HG03457 (cell line): ENCODE measurements around the gene SLC34A3.

Source experiments
- ATAC-seq: cut with Tn5 transposase; IDR thresholded peaks from one replicate; pipeline ENCODE4 v1.9.1; 2021; ENCODE audit warnings: moderate number of reproducible peaks; ENCODE audit not compliant: unreplicated experiment

The SLC34A3 gene

DNA sequence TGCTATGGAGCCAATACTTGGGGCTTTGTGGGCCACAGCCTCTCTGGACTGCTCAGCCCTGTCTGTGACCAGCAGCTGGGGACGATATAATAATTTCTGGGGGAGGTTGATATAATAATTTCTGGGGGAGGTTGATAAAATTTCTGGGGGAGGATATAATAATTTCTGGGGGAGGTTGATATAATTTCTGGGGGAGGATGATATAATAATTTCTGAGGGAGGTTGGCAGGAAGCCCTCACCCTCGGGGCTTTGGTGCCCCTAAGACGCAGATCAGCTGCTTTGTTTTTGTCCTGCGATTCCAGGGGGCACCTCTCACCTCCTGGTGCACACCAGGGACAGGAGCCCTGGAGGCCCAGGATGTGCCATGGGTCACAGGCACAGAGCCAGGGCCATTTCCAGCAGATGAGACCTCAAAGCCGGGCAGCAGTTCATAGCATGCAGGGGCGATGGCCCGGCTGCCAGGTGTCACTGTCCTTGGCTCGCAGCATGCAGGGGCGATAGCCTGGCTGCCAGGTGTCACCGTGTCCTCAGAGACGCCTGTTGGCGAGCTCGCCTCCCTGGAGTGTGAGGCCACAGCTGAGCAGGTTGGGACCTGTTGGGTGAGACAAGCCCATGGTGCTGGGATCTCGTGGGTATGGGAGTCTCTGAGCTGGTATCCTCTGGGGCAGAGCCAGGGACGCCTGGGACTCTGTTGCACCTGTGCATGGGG is 43.1 kb downstream of the SLC34A3 start:
- ATAC-seq: no peak

GRCh38 chr9:137275203-137275587 is 44.5 kb downstream of the SLC34A3 start:
- no peak for ATAC-seq

DNA sequence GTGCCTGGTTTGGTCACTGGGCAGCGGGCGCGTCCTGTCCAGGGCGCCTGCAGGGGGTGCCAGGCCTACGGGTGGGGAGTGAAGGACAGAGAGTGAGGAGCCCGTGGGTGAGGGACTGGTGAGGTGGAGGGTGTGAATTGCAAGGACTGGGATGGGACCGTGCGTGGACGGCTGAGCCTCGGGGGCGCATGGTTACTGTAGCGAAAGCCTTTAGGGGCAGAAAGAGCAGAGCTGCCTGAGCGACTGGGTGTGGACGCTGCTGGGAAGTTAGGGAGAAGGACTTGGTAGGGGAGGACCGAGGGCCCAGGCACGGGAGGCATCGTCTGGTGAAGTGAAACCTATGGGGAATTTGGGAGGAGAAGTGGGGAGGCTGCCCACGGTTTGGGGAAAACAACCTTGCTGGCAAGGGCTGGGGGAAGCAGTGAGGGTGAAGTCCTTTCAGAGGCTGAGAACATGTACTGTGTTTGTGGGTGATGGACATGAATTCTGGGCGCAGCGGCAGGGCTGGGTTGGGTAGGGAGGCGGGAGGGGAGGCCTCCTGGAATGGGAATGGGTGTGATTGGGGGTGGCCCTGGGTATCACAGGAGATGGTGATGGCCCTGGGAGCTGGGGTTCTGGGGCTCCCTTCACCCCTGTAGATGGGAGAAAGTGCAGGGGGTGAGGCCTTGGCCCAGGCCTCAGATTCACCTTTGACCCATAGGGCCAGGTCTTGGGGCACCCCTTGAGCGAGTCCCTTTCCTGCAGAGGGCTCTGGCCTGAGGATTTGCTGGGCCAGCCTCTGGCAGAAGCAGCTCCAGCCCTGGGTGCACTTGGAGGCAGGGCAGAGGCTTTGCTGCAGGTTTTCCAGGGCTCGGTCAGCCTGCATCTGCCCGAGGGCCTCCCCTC is 45.1 kb downstream of the SLC34A3 start:
- ATAC-seq: no peak

DNA sequence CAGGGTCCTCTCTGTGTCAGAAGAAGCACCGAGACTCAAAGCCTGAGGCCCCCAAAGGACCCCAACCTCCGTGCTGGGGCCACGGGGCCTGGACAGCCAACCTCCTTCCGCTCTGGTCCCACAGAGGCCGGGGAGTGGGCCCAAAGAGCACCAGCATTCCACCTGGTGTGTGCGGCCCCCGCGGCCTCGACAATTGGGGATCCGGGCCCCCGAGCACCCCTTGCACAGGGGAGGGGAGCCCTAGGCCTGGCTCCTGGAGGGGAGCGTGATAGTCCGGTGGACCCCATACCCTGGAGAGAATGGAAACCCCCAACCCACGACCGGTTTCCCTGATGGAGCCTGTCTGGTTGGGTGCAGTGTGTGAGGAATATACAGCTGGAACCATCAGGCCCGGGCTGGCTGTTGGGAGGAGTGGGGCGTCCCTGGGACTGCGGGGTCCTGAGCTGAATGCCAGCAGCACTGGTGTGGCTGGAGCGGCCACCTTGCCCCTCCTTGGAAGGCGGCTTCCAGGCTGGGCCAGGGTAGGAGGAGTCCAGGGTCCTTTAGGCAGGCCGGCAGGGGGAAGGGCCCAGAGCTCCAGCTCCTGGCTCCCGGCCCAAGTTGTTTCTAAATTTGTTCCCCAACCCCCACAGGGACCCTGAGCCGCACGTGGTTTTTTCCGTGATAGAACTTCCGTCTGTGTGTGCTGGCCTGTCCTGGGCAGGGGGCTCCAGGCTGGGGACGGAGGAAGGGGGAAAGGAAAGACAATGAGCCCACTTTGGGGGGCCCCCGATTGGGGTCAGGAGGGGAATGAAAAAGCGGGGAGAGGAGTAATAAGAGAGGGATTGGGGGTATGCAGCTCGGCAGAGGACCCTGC is 46.0 kb downstream of the SLC34A3 start:
- no peak for ATAC-seq

- ATAC-seq: no peak
Observed at GRCh38 chr9:137277329-137278041, 46.8 kb downstream of the SLC34A3 start, which contains the start of gene TOR4A. TSS of gene TOR4A (plus strand) at chr9:137277726. CDS start at chr9:137278690, 964 bp downstream.

DNA sequence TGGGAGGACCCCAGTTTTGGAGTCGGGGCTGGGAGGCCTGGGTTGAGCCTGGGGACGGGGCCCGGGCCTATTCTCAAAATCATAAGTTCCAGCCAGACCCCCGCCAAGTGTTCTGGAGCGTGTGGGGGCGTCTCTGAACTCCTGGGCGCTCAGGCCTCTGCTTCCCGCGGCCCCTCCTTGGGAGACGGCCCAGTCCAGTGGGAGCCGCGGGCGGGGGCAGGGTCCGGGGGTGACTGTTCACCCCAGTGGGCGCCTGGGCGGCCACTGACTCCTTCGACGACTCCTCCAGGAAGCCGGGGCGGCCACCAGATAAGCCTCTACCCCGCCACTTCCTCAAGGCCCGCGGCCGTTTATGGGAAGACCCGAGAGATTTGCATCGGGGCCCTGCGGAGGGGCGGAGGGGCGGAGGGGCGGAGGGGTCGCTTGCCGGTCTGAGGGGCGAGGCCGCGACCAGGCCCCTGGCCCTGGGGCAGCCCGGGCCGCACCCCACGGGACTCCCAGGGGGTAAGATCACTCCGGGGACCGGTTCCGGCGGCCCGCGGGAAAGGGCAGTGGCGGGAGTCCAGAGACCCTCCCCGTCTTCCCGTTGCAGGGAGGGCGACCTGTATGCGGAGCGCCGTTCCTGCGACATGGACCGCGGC is 47.5 kb downstream of the SLC34A3 start:
- no peak for ATAC-seq

- ATAC-seq: no peak
Observed at GRCh38 chr9:137278721-137279711, 48.3 kb downstream of the SLC34A3 start.

DNA sequence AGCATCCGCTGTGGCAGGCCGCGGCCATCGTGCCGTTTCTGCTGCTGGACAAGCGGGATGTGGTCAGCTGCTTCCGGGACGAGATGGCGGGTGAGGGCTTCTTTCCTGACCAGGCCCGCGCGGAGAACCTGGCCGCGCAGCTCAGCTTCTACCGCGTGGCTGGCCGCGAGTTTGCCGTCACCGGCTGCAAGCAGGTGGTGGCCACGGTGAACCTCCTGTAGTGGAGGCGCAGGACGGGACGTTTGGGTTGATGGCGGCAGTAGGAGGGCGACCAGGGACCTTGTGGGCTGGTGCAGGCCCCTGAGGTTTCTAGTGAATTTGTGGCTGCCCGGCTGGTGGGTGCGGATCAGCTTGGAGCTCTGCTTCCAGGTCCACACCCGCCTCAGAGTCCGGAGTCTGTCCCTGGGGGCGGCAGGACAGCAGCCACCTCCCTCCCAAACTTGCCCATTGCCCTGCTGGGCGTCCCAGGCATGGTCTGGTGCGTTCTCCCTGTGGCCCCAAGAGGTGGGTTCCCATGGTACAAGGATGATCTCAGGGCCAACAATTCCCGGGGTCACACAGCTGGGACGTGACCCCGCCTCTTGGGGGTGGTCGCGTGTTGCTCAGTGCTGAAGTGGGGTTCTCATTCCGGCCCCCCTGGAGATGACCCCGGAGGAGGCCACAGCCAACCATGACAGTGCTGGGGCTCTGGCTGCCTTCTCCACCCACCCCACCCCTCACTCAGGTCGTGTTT is 49.2 kb downstream of the SLC34A3 start:
- ATAC-seq: no peak

- ATAC-seq: no peak
Observed at GRCh38 chr9:137280474-137281344, 50.0 kb downstream of the SLC34A3 start.

DNA sequence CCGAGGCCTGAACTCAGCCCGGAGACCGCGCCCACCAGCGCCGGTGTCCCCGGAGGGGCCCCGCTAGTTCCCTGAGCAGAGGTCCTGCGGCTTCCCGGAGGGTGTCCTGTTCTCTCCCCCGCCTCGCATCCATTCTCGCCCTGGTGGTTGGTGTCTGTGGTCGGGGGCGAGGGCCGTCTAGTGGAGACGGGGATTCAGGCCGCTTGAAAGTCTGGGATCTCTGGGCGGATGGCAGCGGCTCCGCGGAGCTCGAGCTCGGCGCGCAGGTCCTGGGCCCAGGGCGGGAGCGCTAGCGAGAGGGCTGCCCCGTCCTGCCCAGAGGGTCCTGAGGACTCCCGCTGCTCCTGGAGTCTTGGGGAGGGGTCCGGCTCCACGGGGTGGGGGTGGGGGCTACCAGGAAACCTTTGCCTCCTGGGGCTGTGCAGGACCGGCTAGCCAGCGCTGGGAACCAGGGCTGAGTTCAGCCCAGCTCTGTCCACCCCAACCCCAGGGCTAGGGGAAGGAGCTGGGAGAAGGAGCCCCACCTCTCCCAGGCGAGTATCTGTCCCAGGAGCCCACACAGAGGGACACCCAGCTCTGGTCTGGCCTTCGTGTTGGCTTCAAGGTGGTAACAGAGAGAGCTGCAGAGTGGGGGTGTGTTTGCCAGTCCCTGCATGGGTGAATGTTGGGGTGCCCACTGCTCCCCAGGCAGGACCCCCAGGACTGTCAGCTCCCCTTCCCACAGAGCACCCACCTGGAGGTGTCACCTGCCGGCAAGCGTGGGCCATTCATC is 50.8 kb downstream of the SLC34A3 start:
- no peak for ATAC-seq
